ENCODE results near the gene GRHL1.

DNA sequence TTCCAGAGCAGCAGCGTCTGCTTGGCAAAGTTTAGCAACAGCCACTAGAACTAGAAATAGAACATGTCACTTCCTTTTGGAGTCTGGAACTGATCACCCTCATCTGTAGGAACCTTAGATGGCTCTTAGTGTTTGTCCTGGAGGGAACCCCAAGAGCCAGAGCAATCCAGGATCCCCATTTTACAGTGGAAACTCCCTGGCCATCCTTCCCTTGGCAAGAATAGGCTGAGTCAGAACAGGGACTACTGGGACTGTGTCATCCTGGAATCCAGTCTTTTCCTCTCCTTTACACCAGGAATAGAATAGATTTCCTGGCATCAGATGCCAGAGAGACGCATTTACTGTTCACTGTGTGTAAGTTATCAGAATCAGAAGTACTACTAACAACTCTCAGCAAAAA lies 33.2 kb upstream of the GRHL1 start:
- TF ChIP-seq, protein P1, sequence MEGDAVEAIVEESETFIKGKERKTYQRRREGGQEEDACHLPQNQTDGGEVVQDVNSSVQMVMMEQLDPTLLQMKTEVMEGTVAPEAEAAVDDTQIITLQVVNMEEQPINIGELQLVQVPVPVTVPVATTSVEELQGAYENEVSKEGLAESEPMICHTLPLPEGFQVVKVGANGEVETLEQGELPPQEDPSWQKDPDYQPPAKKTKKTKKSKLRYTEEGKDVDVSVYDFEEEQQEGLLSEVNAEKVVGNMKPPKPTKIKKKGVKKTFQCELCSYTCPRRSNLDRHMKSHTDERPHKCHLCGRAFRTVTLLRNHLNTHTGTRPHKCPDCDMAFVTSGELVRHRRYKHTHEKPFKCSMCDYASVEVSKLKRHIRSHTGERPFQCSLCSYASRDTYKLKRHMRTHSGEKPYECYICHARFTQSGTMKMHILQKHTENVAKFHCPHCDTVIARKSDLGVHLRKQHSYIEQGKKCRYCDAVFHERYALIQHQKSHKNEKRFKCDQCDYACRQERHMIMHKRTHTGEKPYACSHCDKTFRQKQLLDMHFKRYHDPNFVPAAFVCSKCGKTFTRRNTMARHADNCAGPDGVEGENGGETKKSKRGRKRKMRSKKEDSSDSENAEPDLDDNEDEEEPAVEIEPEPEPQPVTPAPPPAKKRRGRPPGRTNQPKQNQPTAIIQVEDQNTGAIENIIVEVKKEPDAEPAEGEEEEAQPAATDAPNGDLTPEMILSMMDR (IDR thresholded peaks at IDR 0.05 in 8 of 11, conservative IDR thresholded peaks at IDR 0.05 in 3 of 11), result no peak
- TF ChIP-seq POLR2A (IDR thresholded peaks at IDR 0.05), result no peak
